Upper lobe of right lung (tissue), 1 donor: ENCODE data around the gene CCM2. TPM values are rescaled to one million over a fixed set of nuclear protein-coding genes. Genes with fewer than 3 reads are reported as not detected.
A peak's percentile ranks its signal among the peaks of the same experiment; 100 is the strongest.

ENCODE experiments used
- ATAC-seq: fragments of 200-7000 bp; cut with Tn5 transposase; one replicate; pipeline ENCODE4 v1.9.1; 2020; ENCODE audit warnings: mild to moderate bottlenecking, moderate library complexity
- DNase-seq: peaks from one replicate; pipeline ENCODE4 v3.0.0-alpha.2; 2020
- H3K27ac ChIP-seq: fragments of 200-600 bp; one replicate; pipeline ENCODE4 v1.8.0; 2022
- H3K27me3 ChIP-seq: fragments of 200-600 bp; one replicate; pipeline ENCODE4 v1.8.0; 2022; ENCODE audit warnings: mild to moderate bottlenecking
- H3K36me3 ChIP-seq: fragments of 200-600 bp; one replicate; pipeline ENCODE4 v1.8.0; 2022
- H3K4me1 ChIP-seq: fragments of 200-600 bp; one replicate; pipeline ENCODE4 v1.8.0; 2022
- H3K4me3 ChIP-seq: fragments of 200-600 bp; one replicate; pipeline ENCODE4 v1.8.0; 2022; ENCODE audit warnings: mild to moderate bottlenecking
- H3K9me3 ChIP-seq: fragments of 200-600 bp; one replicate; pipeline ENCODE4 v1.8.0; 2022
- CTCF ChIP-seq: fragments of 200-600 bp; IDR thresholded peaks from one replicate; pipeline ENCODE4 v1.8.0; 2022; ENCODE audit warnings: antibody characterized with exemption
- intact Hi-C: fragments of 100-400 bp; cut with DNase I; formaldehyde crosslinking; loops from one replicate; pipeline ENCODE4 v1.11.0; 2022
- total RNA-seq: library from RNA; stranded (reverse); fragmentation: NEBNext Ultra II Directional; extraction: Animal tissue kit (Norgen Biotek cat#: 25700); gene quantifications from one replicate; pipeline ENCODE4 v1.2.1, GENCODE V29; 2021
- donor health status: DM: no; HTN: yes; CAD: no; lungs with severe emphysema.

The CCM2 gene
- total RNA-seq, 1 donor from 2014 or later: 40.2 TPM

GRCh38 chr7:45092100-45092930 is 92.3 kb downstream of the CCM2 start:
- TF ChIP-seq CTCF: no peak
- no peaks in the 10 kb centered on the region for H3K36me3 ChIP-seq
- ATAC-seq: no peak
- DNase-seq: no peak
- no peaks in the 10 kb centered on the region for H3K9me3 ChIP-seq
- intact Hi-C loops: no loop called here
- H3K27me3 ChIP-seq: no peaks in the 10 kb centered on the region
- H3K4me3 ChIP-seq: no peak overlapping the region
- H3K4me1 ChIP-seq: no peaks in the 10 kb centered on the region
- no peak overlapping the region for H3K27ac ChIP-seq

GRCh38 chr7:45092931-45093235 is 92.9 kb downstream of the CCM2 start:
- H3K36me3 ChIP-seq: no peaks in the 10 kb centered on the region
- TF ChIP-seq CTCF: no peak
- no peak overlapping the region for H3K27ac ChIP-seq
- intact Hi-C loops: no loop called here
- no peak for ATAC-seq
- no peak overlapping the region for H3K4me3 ChIP-seq
- no peak for DNase-seq
- H3K9me3 ChIP-seq: no peaks in the 10 kb centered on the region
- H3K4me1 ChIP-seq: no peaks in the 10 kb centered on the region
- no peaks in the 10 kb centered on the region for H3K27me3 ChIP-seq

- intact Hi-C loops: no loop called here
- Histone ChIP-seq H3K27ac (no peak overlapping the region), H3K4me1 (no peaks in the 10 kb centered on the region), H3K36me3 (peaks cover 52% of the 10 kb centered on the region), H3K27me3 (no peaks in the 10 kb centered on the region), H3K4me3 (no peak overlapping the region), H3K9me3 (no peaks in the 10 kb centered on the region)
- DNase-seq: peak; percentile 37
- peak; percentile 4 for ATAC-seq
- no peak for TF ChIP-seq CTCF
Measured at GRCh38 chr7:45098983-45099839, 99.2 kb downstream of the CCM2 start.

DNA sequence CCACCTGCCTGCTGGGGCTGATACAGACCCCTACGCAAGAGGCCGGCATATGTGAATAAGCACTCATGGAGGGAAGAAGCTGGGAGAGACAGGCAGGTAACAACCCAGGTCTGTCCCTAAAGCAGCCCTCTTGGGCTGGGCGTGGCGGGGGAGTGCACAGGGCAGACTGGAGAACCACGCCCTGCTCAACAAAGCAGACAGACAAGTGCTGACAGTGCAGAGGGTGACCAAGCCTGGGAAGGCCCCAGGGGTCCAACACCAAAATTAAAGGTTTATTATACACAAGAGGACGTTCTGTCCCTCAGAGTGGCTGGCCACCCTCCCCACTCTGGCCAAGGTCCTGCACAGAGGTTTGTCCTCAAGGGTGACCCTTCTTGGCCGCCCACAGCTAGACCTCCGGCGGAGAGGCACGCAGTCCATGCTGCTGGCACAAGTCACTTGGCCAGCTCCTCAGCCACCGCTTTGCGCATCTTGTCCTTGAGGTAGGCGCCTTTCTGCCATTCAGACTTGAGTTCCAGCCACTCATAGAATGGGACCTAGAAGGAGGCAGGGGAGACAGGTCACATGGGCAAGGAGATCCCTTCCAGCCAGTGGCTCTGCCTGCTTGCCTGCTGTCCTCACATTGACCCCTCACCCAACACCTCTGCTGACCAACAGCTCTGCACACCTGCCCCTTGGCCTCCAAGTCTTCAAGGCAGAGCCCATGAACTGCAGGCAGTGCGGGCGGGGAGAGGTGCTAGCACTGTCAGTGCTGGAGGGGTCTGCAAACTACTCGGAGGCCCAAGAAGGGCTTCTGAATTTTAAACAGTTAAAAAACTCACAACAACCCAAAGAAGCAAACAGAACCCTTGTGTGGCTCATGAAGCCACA is 100.1 kb downstream of the CCM2 start:
- no peak for TF ChIP-seq CTCF
- no peaks in the 10 kb centered on the region for H3K27me3 ChIP-seq
- H3K36me3 ChIP-seq: peaks cover 61% of the 10 kb centered on the region
- peak; percentile 62 for DNase-seq
- no peak overlapping the region for H3K27ac ChIP-seq
- no peak overlapping the region for H3K4me3 ChIP-seq
- H3K9me3 ChIP-seq: no peaks in the 10 kb centered on the region
- H3K4me1 ChIP-seq: no peaks in the 10 kb centered on the region
- ATAC-seq: no peak
- intact Hi-C loops: no loop called here

- intact Hi-C loops: no loop called here
Measured at GRCh38 chr7:45100761-45101480, 100.9 kb downstream of the CCM2 start.

More at GRCh38 chr7:45100761-45101480, 100.9 kb downstream of the CCM2 start:
- Histone ChIP-seq H3K36me3 (peaks cover 69% of the 10 kb centered on the region), H3K4me1 (no peaks in the 10 kb centered on the region), H3K27ac (no peak overlapping the region), H3K27me3 (no peaks in the 10 kb centered on the region), H3K9me3 (no peaks in the 10 kb centered on the region), H3K4me3 (no peak overlapping the region)
- DNase-seq (peak; percentile 33), ATAC-seq (no peak)
- no peak for TF ChIP-seq CTCF
